ENCODE measurements around the gene SIRPD.
"Not testable (repeated sequence)": the region's sequence is repeated elsewhere in the genome, so short reads cannot be mapped to it uniquely, and the experiment has no call there.

SIRPD gene

DNA sequence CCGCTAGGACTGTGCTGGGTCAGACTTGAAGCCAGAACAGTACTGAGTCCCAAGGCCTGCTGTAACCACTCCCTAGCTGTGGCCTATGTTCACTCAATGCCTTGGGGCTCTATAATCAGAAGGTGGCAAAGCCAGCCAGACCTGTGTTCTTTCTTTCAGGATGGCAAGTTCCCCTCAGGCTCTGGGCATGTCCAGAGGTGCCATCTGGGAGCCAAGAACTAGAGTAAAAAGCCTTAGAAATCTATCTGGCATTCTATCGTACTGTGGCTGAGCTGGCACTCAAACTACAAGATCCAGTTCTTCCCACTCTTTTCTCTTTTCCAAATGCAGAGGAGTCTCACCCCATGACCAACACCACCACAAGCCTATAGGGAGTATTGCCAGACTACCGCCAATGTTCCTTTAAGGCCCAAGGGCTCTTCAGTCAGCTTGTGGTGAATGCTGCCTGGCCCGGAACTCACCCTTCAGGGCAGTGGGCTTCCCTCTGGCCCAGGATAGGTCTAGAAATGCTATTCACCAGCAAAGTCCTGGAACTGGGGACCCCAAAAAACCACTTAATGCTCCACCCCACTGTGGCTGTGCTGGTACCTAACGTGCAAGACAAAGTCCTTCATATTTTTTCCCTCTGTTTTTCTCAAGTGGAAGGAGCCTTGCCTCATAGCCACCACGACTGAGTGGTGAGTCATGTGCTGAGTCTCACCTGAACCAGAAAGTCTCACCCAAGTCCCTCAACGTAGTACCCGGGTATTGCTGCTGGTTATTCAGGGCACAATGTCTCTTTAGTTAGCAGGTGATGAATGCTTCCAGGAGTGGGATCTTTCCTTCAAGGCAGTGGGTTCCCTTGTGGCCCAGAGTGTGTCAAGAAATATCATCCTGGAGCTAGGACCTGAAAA is 57.7 kb downstream of the SIRPD start:
- Histone ChIP-seq H3K4me3 (ENCODE audit: control insufficient read depth in 1 of 7, extremely low read depth in 1 of 7, insufficient read depth in 4 of 7, low read depth in 2 of 7, low read length in 6 of 7) (no peak overlapping the region), H3K9me3 (ENCODE audit: control extremely low read depth in 1 of 5, control insufficient read depth in 4 of 5, insufficient read depth in 2 of 5, low read depth in 1 of 5, low read length in 4 of 5) (peaks cover 0 to 11% (median 0%) of the 10 kb centered on the region in 5 experiments), H3K36me3 (ENCODE audit: control insufficient read depth in 4 of 4, insufficient read depth in 4 of 4, low read length in 3 of 4) (no peaks in the 10 kb centered on the region), H3K27me3 (replicated peaks in 2 of 5; ENCODE audit: control insufficient read depth in 4 of 5, insufficient read depth in 5 of 5, low read length in 4 of 5) (no peaks in the 10 kb centered on the region), H3K27ac (ENCODE audit: insufficient read depth in 1 of 2, low read depth in 1 of 2, low read length in 2 of 2, poor library complexity in 1 of 2, severe bottlenecking in 2 of 2) (no peak overlapping the region), H3K4me1 (ENCODE audit: control extremely low read depth in 1 of 4, control insufficient read depth in 4 of 4, insufficient read depth in 4 of 4, low read length in 3 of 4) (peaks cover 0 to 13% (median 5%) of the 10 kb centered on the region in 4 experiments)
- POLR2A ChIA-PET = no interaction called here
- CTCF ChIA-PET = interaction anchor here (0.8 to 3.3 kb wide), 11 partner anchors 9 to 419 kb away, joined by 3 to 18 read pairs (median 4); no protein-coding TSS in a partner anchor
- DNase-seq = no peak
- 96% methylated on average over 8 of the region's 8 CpGs for WGBS (ENCODE audit: insufficient coverage)

DNA sequence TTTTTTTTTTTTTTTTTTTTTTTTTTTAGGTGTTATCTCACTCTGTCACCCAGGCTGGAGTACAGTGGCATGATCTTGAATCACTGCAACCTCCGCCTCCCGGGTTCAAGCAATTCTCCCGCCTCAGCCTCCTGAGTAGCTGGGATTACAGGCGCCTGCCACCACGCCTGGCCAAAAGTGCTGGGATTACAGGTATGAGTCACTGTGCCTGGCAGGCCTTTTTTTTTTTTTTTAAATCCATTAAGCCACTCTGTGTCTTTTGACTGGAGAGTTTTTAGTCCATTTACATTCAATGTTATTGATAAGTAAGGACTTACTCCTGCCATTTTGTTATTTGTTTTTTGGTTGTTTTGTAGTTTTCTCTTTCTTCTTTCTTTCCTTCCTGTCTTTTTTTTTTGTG is 60.1 kb downstream of the SIRPD start:
- POLR2A ChIA-PET = interaction anchor here (1.0 kb wide), 1 partner anchor 30 kb away, joined by 4 read pairs; no protein-coding TSS in a partner anchor
- not testable (repeated sequence) for H3K27ac ChIP-seq (ENCODE audit: insufficient read depth in 1 of 2, low read depth in 1 of 2, low read length in 2 of 2, poor library complexity in 1 of 2, severe bottlenecking in 2 of 2); H3K27me3 ChIP-seq (replicated peaks in 2 of 5; ENCODE audit: control insufficient read depth in 4 of 5, insufficient read depth in 5 of 5, low read length in 4 of 5); DNase-seq; H3K4me3 ChIP-seq (ENCODE audit: control insufficient read depth in 1 of 7, extremely low read depth in 1 of 7, insufficient read depth in 4 of 7, low read depth in 2 of 7, low read length in 6 of 7); H3K9me3 ChIP-seq (ENCODE audit: control extremely low read depth in 1 of 5, control insufficient read depth in 4 of 5, insufficient read depth in 2 of 5, low read depth in 1 of 5, low read length in 4 of 5); H3K36me3 ChIP-seq (ENCODE audit: control insufficient read depth in 4 of 4, insufficient read depth in 4 of 4, low read length in 3 of 4)
- WGBS (ENCODE audit: insufficient coverage) = 100% methylated on average over 3 of the region's 5 CpGs
- CTCF ChIA-PET = interaction anchor here (0.6 to 1.9 kb wide), 5 partner anchors 11 to 62 kb away, joined by 3 to 6 read pairs (median 3); no protein-coding TSS in a partner anchor
- peaks cover 8 to 32% (median 19%) of the 10 kb centered on the region in 4 experiments for H3K4me1 ChIP-seq (ENCODE audit: control extremely low read depth in 1 of 4, control insufficient read depth in 4 of 4, insufficient read depth in 4 of 4, low read length in 3 of 4)

DNA sequence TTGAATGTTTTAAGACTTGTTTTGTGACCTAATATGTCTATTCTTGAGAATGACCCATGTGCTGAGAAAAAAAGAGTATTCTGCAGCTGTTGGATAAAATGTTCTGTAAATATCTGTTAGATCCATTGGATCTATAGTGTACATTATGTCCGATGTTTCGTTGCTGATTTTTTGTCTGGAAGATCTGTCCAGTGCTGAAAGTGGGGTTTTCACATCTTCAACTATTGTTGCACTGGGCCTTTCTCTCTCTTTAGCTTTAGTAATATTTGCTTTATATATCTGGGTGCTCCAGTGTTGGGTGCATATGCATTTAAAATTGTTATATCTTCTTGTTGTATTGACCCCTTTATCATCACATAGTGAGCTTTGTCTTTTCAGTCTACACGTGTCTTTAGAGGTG is 60.6 kb downstream of the SIRPD start:
- POLR2A ChIA-PET = interaction anchor here (1.0 kb wide), 1 partner anchor 29 kb away, joined by 4 read pairs; no protein-coding TSS in a partner anchor
- H3K4me3 ChIP-seq (ENCODE audit: control insufficient read depth in 1 of 7, extremely low read depth in 1 of 7, insufficient read depth in 4 of 7, low read depth in 2 of 7, low read length in 6 of 7) = no peak overlapping the region

DNA sequence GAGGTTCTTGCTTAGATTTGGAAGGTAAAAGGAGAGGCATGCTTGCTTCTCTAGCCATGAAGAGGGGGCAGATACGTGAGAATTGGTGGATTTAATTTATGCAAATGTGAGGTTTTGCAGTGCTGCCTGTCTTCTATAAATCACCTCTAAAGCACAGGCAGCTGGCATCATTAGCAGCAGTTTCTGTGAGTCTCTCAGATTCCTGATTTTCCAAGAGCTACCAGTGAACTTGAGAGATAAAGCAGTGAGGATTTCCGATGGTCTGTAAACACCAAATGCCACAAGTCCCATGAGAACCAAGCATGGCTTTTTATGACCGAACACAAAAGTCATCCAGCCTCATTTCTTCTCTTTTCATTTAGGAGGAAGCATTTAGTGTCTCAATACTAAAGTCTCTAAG is 63.1 kb downstream of the SIRPD start:
- ChIA-PET POLR2A (no interaction called here), CTCF (interaction anchor here (1.3 to 7.9 kb wide), 4 partner anchors 12 to 27 kb away, joined by 4 to 99 read pairs (median 9); partner anchors contain the start of gene NSFL1C)
- Histone ChIP-seq H3K27me3 (replicated peaks in 2 of 5; ENCODE audit: control insufficient read depth in 4 of 5, insufficient read depth in 5 of 5, low read length in 4 of 5) (no peaks in the 10 kb centered on the region), H3K36me3 (ENCODE audit: control insufficient read depth in 4 of 4, insufficient read depth in 4 of 4, low read length in 3 of 4) (no peaks in the 10 kb centered on the region), H3K27ac (ENCODE audit: insufficient read depth in 1 of 2, low read depth in 1 of 2, low read length in 2 of 2, poor library complexity in 1 of 2, severe bottlenecking in 2 of 2) (no peak overlapping the region), H3K4me1 (ENCODE audit: control extremely low read depth in 1 of 4, control insufficient read depth in 4 of 4, insufficient read depth in 4 of 4, low read length in 3 of 4) (peaks cover 20 to 55% (median 39%) of the 10 kb centered on the region in 4 experiments), H3K9me3 (ENCODE audit: control extremely low read depth in 1 of 5, control insufficient read depth in 4 of 5, insufficient read depth in 2 of 5, low read depth in 1 of 5, low read length in 4 of 5) (no peaks in the 10 kb centered on the region), H3K4me3 (ENCODE audit: control insufficient read depth in 1 of 7, extremely low read depth in 1 of 7, insufficient read depth in 4 of 7, low read depth in 2 of 7, low read length in 6 of 7) (no peak overlapping the region)
- peak in 2 of 3 donors; percentile 52 to 59 for DNase-seq
- WGBS (ENCODE audit: insufficient coverage) = 0% methylated on average over 2 of the region's 3 CpGs

More for the DNA sequence above, 60.6 kb downstream of the SIRPD start:
- H3K27me3 ChIP-seq (replicated peaks in 2 of 5; ENCODE audit: control insufficient read depth in 4 of 5, insufficient read depth in 5 of 5, low read length in 4 of 5) = no peaks in the 10 kb centered on the region
- DNase-seq = no peak
- peaks cover 0 to 1% (median 0%) of the 10 kb centered on the region in 5 experiments for H3K9me3 ChIP-seq (ENCODE audit: control extremely low read depth in 1 of 5, control insufficient read depth in 4 of 5, insufficient read depth in 2 of 5, low read depth in 1 of 5, low read length in 4 of 5)
- WGBS (ENCODE audit: insufficient coverage) = 100% methylated on average over 2 of the region's 3 CpGs
- H3K36me3 ChIP-seq (ENCODE audit: control insufficient read depth in 4 of 4, insufficient read depth in 4 of 4, low read length in 3 of 4) = no peaks in the 10 kb centered on the region
- no peak overlapping the region for H3K27ac ChIP-seq (ENCODE audit: insufficient read depth in 1 of 2, low read depth in 1 of 2, low read length in 2 of 2, poor library complexity in 1 of 2, severe bottlenecking in 2 of 2)
- CTCF ChIA-PET = interaction anchor here (0.8 to 1.9 kb wide), 3 partner anchors 20 to 61 kb away, joined by 3 to 6 read pairs (median 3); no protein-coding TSS in a partner anchor
- H3K4me1 ChIP-seq (ENCODE audit: control extremely low read depth in 1 of 4, control insufficient read depth in 4 of 4, insufficient read depth in 4 of 4, low read length in 3 of 4) = peaks cover 10 to 37% (median 23%) of the 10 kb centered on the region in 4 experiments

DNA sequence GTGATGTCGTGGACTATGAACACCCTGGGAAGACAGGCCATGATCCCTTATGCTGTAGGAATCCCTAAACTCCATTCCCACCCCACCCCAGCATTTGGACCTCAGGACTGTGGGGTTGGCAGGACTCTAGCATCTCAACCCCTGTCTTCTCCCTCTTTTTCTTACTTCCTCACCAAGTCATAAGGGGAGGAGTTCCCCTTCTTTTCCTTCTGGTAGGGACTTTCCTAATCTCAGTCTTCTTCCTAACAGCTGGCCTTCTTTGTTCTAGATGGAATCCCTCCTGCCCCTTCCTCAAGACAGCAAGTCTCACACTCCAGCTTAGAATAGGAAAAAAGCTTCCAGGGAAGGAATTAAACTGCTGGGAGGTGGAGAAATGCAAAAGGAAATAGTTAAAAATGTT is 64.0 kb downstream of the SIRPD start:
- ChIA-PET POLR2A (interaction anchor here (0.6 kb wide), 1 partner anchor 66 kb away, joined by 5 read pairs; no protein-coding TSS in a partner anchor), CTCF (interaction anchor here (2.9 to 7.9 kb wide), 2 partner anchors 13 to 26 kb away, joined by 13 to 99 read pairs; partner anchors contain the start of gene NSFL1C)
- H3K4me1 ChIP-seq (ENCODE audit: control extremely low read depth in 1 of 4, control insufficient read depth in 4 of 4, insufficient read depth in 4 of 4, low read length in 3 of 4) = peaks cover 20 to 60% (median 41%) of the 10 kb centered on the region in 4 experiments
- no peak overlapping the region for H3K4me3 ChIP-seq (ENCODE audit: control insufficient read depth in 1 of 7, extremely low read depth in 1 of 7, insufficient read depth in 4 of 7, low read depth in 2 of 7, low read length in 6 of 7)
- WGBS (ENCODE audit: insufficient coverage) = no CpG with 5 or more reads among the region's 1 CpG
- no peaks in the 10 kb centered on the region for H3K27me3 ChIP-seq (replicated peaks in 2 of 5; ENCODE audit: control insufficient read depth in 4 of 5, insufficient read depth in 5 of 5, low read length in 4 of 5)
- no peaks in the 10 kb centered on the region for H3K9me3 ChIP-seq (ENCODE audit: control extremely low read depth in 1 of 5, control insufficient read depth in 4 of 5, insufficient read depth in 2 of 5, low read depth in 1 of 5, low read length in 4 of 5)
- H3K36me3 ChIP-seq (ENCODE audit: control insufficient read depth in 4 of 4, insufficient read depth in 4 of 4, low read length in 3 of 4) = no peaks in the 10 kb centered on the region
- DNase-seq = no peak
- no peak overlapping the region for H3K27ac ChIP-seq (ENCODE audit: insufficient read depth in 1 of 2, low read depth in 1 of 2, low read length in 2 of 2, poor library complexity in 1 of 2, severe bottlenecking in 2 of 2)

DNA sequence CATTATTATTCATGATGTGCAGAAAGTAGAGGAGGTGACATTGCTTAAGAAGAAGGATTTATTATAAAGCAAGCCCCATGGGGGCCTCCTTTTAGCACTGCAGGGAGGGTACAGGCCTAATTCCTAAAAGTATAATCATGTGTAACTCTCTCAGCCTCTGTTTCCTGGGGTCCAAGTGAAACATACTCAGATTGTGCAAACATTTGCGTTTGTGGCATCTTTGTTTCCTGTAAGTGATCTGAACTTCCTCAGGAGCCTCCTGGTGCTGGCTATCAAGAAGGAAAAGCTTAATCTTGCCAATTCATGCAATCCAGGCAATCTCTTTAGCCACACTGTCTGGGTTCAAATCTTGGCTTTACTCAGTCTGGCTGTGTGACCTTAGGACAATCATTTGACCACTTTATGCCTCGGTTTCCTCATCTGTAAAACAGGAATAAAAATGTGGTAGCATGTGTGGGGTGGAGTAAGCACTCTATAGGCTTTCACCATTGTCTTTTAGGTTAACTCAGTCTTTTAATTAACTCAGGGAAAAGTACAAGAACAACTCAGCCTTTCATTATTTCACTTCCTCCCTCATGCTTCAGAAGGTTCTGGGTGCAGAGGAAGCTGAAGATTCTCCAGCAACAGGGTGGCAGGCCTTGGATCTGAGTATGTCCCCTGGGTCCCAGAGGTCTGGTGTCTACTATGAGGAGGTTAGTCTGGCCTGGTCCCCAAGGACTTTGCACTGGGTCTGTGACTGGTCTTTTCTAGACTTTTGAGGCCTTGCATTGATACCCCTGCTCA is 65.5 kb downstream of the SIRPD start:
- H3K36me3 ChIP-seq (ENCODE audit: control insufficient read depth in 4 of 4, insufficient read depth in 4 of 4, low read length in 3 of 4) = no peaks in the 10 kb centered on the region
- WGBS (ENCODE audit: insufficient coverage) = 0% methylated on average over 1 of the region's 2 CpGs
- H3K4me1 ChIP-seq (ENCODE audit: control extremely low read depth in 1 of 4, control insufficient read depth in 4 of 4, insufficient read depth in 4 of 4, low read length in 3 of 4) = peaks cover 20 to 60% (median 41%) of the 10 kb centered on the region in 4 experiments
- POLR2A ChIA-PET = no interaction called here
- DNase-seq = peak in 2 of 3 donors; percentile 42 to 53
- CTCF ChIA-PET = interaction anchor here (1.3 to 7.9 kb wide), 2 partner anchors 14 to 17 kb away, joined by 3 to 99 read pairs; no protein-coding TSS in a partner anchor
- no peak overlapping the region for H3K27ac ChIP-seq (ENCODE audit: insufficient read depth in 1 of 2, low read depth in 1 of 2, low read length in 2 of 2, poor library complexity in 1 of 2, severe bottlenecking in 2 of 2)
- no peaks in the 10 kb centered on the region for H3K27me3 ChIP-seq (replicated peaks in 2 of 5; ENCODE audit: control insufficient read depth in 4 of 5, insufficient read depth in 5 of 5, low read length in 4 of 5)
- H3K9me3 ChIP-seq (ENCODE audit: control extremely low read depth in 1 of 5, control insufficient read depth in 4 of 5, insufficient read depth in 2 of 5, low read depth in 1 of 5, low read length in 4 of 5) = no peaks in the 10 kb centered on the region
- peak overlapping the region in 1 of 7 experiments; percentile 65 for H3K4me3 ChIP-seq (ENCODE audit: control insufficient read depth in 1 of 7, extremely low read depth in 1 of 7, insufficient read depth in 4 of 7, low read depth in 2 of 7, low read length in 6 of 7)

Data from common myeloid progenitor, CD34-positive (primary cell).